Measurements from ENCODE around the gene TUBA3D.
"Not testable (repeated sequence)": the region's sequence is repeated elsewhere in the genome, so short reads cannot be mapped to it uniquely, and the experiment has no call there.

TUBA3D gene

GRCh38 chr2:131519466-131519865 lies 43.5 kb downstream of the TUBA3D start:
- Histone ChIP-seq H3K9me3 (ENCODE audit: control insufficient read depth, low read length) (no peaks in the 10 kb centered on the region), H2AFZ (no peak overlapping the region), H3K4me2 (ENCODE audit: low read length) (no peak overlapping the region), H3K4me3 (ENCODE audit: low read depth, low read length) (no peak overlapping the region), H3K27me3 (ENCODE audit: control insufficient read depth, insufficient read depth, low read length) (no peaks in the 10 kb centered on the region), H3K4me1 (no peaks in the 10 kb centered on the region), H3K79me2 (no peaks in the 10 kb centered on the region), H3K9ac (no peak overlapping the region), H3K36me3 (ENCODE audit: control insufficient read depth, insufficient read depth, low read length) (no peaks in the 10 kb centered on the region), H3K27ac (no peak overlapping the region)
- no peak for TF ChIP-seq CTCF (IDR thresholded peaks at IDR 0.05)

GRCh38 chr2:131519871-131520470 lies 44.1 kb downstream of the TUBA3D start:
- not testable (repeated sequence) for H3K4me2 ChIP-seq (ENCODE audit: low read length); H3K27me3 ChIP-seq (ENCODE audit: control insufficient read depth, insufficient read depth, low read length); H3K79me2 ChIP-seq; H3K9me3 ChIP-seq (ENCODE audit: control insufficient read depth, low read length); H3K4me3 ChIP-seq (ENCODE audit: low read depth, low read length); H3K9ac ChIP-seq; H3K27ac ChIP-seq; H3K36me3 ChIP-seq (ENCODE audit: control insufficient read depth, insufficient read depth, low read length); H2AFZ ChIP-seq; H3K4me1 ChIP-seq

- no peak overlapping the region for H3K4me2 ChIP-seq (ENCODE audit: low read length)
- H3K36me3 ChIP-seq (ENCODE audit: control insufficient read depth, insufficient read depth, low read length): no peaks in the 10 kb centered on the region
- no peaks in the 10 kb centered on the region for H3K4me1 ChIP-seq
- no peak overlapping the region for H3K9ac ChIP-seq
- no peaks in the 10 kb centered on the region for H3K27me3 ChIP-seq (ENCODE audit: control insufficient read depth, insufficient read depth, low read length)
- H3K9me3 ChIP-seq (ENCODE audit: control insufficient read depth, low read length): no peaks in the 10 kb centered on the region
- no peak overlapping the region for H2AFZ ChIP-seq
- TF ChIP-seq CTCF (IDR thresholded peaks at IDR 0.05): no peak
- no peak overlapping the region for H3K4me3 ChIP-seq (ENCODE audit: low read depth, low read length)
- no peak overlapping the region for H3K27ac ChIP-seq
- H3K79me2 ChIP-seq: no peaks in the 10 kb centered on the region
Measured at GRCh38 chr2:131520526-131520925, 44.6 kb downstream of the TUBA3D start.

GRCh38 chr2:131521524-131521923 lies 45.6 kb downstream of the TUBA3D start:
- H3K9me3 ChIP-seq (ENCODE audit: control insufficient read depth, low read length); H3K27me3 ChIP-seq (ENCODE audit: control insufficient read depth, insufficient read depth, low read length); H2AFZ ChIP-seq; H3K4me2 ChIP-seq (ENCODE audit: low read length); H3K4me3 ChIP-seq (ENCODE audit: low read depth, low read length); H3K79me2 ChIP-seq; H3K27ac ChIP-seq; H3K4me1 ChIP-seq; H3K36me3 ChIP-seq (ENCODE audit: control insufficient read depth, insufficient read depth, low read length); H3K9ac ChIP-seq: not testable (repeated sequence)

- H3K4me3 ChIP-seq (ENCODE audit: low read depth, low read length): no peak overlapping the region
- H2AFZ ChIP-seq: no peak overlapping the region
Measured at GRCh38 chr2:131521961-131522781, 46.3 kb downstream of the TUBA3D start.

GRCh38 chr2:131525256-131525655 lies 49.3 kb downstream of the TUBA3D start:
- H2AFZ ChIP-seq; H3K9me3 ChIP-seq (ENCODE audit: control insufficient read depth, low read length); H3K27ac ChIP-seq; H3K79me2 ChIP-seq; H3K4me1 ChIP-seq; H3K36me3 ChIP-seq (ENCODE audit: control insufficient read depth, insufficient read depth, low read length); H3K4me3 ChIP-seq (ENCODE audit: low read depth, low read length); H3K9ac ChIP-seq; H3K4me2 ChIP-seq (ENCODE audit: low read length); H3K27me3 ChIP-seq (ENCODE audit: control insufficient read depth, insufficient read depth, low read length): not testable (repeated sequence)

More at GRCh38 chr2:131521961-131522781, 46.3 kb downstream of the TUBA3D start:
- Histone ChIP-seq H3K36me3 (ENCODE audit: control insufficient read depth, insufficient read depth, low read length) (no peaks in the 10 kb centered on the region), H3K4me2 (ENCODE audit: low read length) (no peak overlapping the region), H3K27me3 (ENCODE audit: control insufficient read depth, insufficient read depth, low read length) (no peaks in the 10 kb centered on the region), H3K4me1 (no peaks in the 10 kb centered on the region), H3K27ac (no peak overlapping the region), H3K9me3 (ENCODE audit: control insufficient read depth, low read length) (no peaks in the 10 kb centered on the region), H3K9ac (no peak overlapping the region), H3K79me2 (no peaks in the 10 kb centered on the region)
- TF ChIP-seq CTCF (IDR thresholded peaks at IDR 0.05): no peak

GRCh38 chr2:131527131-131528001 lies 51.4 kb downstream of the TUBA3D start, which contains the start of gene CCDC74A:
CCDC74A (plus strand) TSS chr2:131527888; CDS start chr2:131527971, 83 bp downstream.
- H3K4me1 ChIP-seq; H3K79me2 ChIP-seq; H3K9ac ChIP-seq; H3K9me3 ChIP-seq (ENCODE audit: control insufficient read depth, low read length); H3K27me3 ChIP-seq (ENCODE audit: control insufficient read depth, insufficient read depth, low read length); H3K36me3 ChIP-seq (ENCODE audit: control insufficient read depth, insufficient read depth, low read length): not testable (repeated sequence)
- H3K4me3 ChIP-seq (ENCODE audit: low read depth, low read length): peak within 1 kb of the TSS; percentile 40
- peak within 1 kb of the TSS; percentile 47 for H3K4me2 ChIP-seq (ENCODE audit: low read length)
- peak within 1 kb of the TSS; percentile 78 for H2AFZ ChIP-seq
- H3K27ac ChIP-seq: peak within 1 kb of the TSS; percentile 53

All from parathyroid adenoma (tissue), 2 donors.